PC-3 (cell line): ENCODE results near the gene CAPN13.

Source experiments
- EZH2 ChIP-seq: fragments of 300-600 bp; sonication (generic); IDR thresholded peaks from one replicate; pipeline ENCODE4 v1.6.1; 2017; ENCODE audit warnings: antibody characterized with exemption, mild to moderate bottlenecking, low read length; ENCODE audit not compliant: unreplicated experiment
- TF ChIP-seq, protein P1 (sequence below): fragments of 300-600 bp; sonication (generic); conservative IDR thresholded peaks from 2 replicates; pipeline ENCODE4 v1.5.1; 2017; ENCODE audit warnings: antibody characterized with exemption, low read depth, mild to moderate bottlenecking, low read length

DNA sequence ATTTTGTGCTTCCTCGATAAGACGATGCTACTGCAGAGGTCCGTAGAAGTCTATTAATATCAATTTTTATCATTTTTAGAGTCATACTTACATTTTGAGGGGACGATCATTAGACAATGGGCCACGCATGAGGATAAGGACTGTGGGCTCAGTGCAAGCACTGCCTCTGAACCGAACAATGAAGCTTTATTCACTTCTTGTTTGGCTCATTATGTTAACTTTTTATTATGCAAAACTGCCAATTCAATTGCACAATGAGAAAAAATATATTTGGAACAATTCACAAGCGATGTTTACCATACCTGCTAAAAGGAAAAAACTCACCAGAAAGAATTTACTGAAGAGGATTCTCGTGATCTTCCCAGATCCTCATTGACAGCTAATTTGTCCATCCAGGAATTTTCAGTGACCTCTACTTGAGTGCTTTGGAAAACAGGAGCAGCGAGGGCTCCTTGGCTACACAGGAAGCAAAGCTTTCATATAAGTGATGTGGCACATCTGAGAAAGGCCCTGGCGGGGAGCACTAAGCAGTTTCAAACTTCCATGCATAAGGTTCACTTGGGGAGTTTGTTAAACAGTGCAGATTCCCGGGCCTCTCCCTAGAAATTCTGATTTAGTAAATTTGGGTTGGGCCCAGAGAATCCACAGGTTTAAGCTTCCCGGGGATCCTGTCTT is 13.3 kb upstream of the CAPN13 start:
- TF ChIP-seq, protein P1, sequence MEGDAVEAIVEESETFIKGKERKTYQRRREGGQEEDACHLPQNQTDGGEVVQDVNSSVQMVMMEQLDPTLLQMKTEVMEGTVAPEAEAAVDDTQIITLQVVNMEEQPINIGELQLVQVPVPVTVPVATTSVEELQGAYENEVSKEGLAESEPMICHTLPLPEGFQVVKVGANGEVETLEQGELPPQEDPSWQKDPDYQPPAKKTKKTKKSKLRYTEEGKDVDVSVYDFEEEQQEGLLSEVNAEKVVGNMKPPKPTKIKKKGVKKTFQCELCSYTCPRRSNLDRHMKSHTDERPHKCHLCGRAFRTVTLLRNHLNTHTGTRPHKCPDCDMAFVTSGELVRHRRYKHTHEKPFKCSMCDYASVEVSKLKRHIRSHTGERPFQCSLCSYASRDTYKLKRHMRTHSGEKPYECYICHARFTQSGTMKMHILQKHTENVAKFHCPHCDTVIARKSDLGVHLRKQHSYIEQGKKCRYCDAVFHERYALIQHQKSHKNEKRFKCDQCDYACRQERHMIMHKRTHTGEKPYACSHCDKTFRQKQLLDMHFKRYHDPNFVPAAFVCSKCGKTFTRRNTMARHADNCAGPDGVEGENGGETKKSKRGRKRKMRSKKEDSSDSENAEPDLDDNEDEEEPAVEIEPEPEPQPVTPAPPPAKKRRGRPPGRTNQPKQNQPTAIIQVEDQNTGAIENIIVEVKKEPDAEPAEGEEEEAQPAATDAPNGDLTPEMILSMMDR: no peak
- no peak for TF ChIP-seq EZH2
